BE2C (cell line): Measurements from ENCODE around the gene USP32.

Experiments used
- DNase-seq: peaks from one replicate; pipeline ENCODE4 v3.0.0-alpha.2; 2020
- H3K27me3 ChIP-seq: fragments of 250-450 bp; sonication (Bioruptor Pico); 2 replicates; pipeline ENCODE4 v1.5.1; 2020; ENCODE audit warnings: mild to moderate bottlenecking
- H3K36me3 ChIP-seq: fragments of 250-450 bp; sonication (Bioruptor Pico); 2 replicates; pipeline ENCODE4 v1.5.1; 2020; ENCODE audit warnings: mild to moderate bottlenecking
- H3K4me1 ChIP-seq: fragments of 250-450 bp; sonication (Bioruptor Pico); 2 replicates; pipeline ENCODE4 v1.5.1; 2020
- H3K4me3 ChIP-seq: 2 replicates; pipeline ENCODE4 v1.5.1; 2011; ENCODE audit warnings: low read depth, low read length
- H3K9me3 ChIP-seq: fragments of 250-450 bp; sonication (Bioruptor Pico); 2 replicates; pipeline ENCODE4 v1.5.1; 2020
- TF ChIP-seq, protein P1 (sequence below): IDR thresholded peaks from 2 replicates; pipeline ENCODE4 v1.5.1; 2012; ENCODE audit warnings: mild to moderate bottlenecking, low read depth, low read length

USP32 gene

DNA sequence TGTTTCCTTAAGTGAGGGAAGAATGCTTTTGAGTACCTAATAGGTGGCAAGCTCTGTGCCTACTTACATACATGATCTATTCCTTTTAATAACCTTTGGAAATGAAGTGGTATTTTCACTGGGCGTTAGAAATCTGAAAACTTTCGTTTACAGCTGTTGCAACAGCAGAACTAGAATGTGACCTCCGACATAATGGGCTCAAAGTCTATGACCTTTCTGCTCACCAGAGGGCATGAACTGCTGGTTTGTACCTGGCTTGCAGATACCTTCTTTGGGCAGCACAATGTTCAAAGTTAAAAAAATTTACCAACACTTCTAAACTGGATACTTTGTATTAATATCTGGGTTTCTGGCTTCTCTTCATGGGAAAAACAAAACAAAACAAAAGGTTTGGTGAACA is 217.9 kb downstream of the USP32 start:
- Histone ChIP-seq H3K9me3 (no peaks in the 10 kb centered on the region), H3K36me3 (no peaks in the 10 kb centered on the region; the same call in 1 of the 2 replicates), H3K27me3 (no peaks in the 10 kb centered on the region), H3K4me3 (no peak overlapping the region), H3K4me1 (peaks cover 13% of the 10 kb centered on the region)
- TF ChIP-seq, protein P1, sequence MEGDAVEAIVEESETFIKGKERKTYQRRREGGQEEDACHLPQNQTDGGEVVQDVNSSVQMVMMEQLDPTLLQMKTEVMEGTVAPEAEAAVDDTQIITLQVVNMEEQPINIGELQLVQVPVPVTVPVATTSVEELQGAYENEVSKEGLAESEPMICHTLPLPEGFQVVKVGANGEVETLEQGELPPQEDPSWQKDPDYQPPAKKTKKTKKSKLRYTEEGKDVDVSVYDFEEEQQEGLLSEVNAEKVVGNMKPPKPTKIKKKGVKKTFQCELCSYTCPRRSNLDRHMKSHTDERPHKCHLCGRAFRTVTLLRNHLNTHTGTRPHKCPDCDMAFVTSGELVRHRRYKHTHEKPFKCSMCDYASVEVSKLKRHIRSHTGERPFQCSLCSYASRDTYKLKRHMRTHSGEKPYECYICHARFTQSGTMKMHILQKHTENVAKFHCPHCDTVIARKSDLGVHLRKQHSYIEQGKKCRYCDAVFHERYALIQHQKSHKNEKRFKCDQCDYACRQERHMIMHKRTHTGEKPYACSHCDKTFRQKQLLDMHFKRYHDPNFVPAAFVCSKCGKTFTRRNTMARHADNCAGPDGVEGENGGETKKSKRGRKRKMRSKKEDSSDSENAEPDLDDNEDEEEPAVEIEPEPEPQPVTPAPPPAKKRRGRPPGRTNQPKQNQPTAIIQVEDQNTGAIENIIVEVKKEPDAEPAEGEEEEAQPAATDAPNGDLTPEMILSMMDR = no peak
- DNase-seq = no peak

DNA sequence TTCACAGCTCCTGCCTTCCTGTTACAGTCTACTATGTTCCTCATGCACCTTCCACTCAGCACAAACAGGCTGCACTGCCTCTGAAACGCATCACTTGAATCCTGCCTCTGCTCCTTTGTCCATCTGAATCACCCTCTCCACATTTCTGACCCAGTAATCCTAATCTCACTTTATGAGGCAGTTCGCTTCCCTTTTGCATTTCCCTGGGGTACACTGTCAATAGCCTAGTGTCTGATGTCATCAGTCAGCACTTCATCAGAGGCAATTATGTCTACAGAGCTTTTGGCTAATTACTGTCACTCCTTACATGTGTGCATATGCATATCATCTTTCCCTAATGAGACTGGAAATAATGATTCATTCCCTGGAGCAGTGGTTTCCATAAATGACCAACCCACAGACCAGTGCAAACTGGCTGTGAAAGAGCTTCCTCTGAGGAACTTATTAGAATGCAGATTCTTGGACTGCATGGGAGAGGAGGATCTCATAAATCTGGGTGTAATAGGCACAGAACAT is 218.6 kb downstream of the USP32 start:
- Histone ChIP-seq H3K27me3 (no peaks in the 10 kb centered on the region), H3K4me3 (no peak overlapping the region), H3K4me1 (peaks cover 13% of the 10 kb centered on the region), H3K9me3 (no peaks in the 10 kb centered on the region), H3K36me3 (no peaks in the 10 kb centered on the region)
- TF ChIP-seq, protein P1 = no peak
- no peak for DNase-seq

DNA sequence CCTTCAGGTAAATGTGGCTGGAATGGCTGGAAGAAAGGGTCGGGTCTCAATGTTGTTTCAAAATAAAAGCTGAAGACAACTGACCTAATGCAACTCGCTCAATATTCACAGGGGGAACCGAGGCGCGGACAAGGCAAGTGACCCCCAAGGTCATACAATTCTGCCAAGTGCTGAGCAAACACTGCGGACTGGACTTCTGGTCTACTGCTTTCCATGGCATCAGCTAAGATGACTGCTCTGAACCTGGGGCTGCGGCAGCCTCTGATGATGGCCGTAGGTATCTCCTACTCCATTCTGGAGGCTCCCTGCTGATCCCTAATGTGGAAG is 220.2 kb downstream of the USP32 start:
- Histone ChIP-seq H3K36me3 (no peaks in the 10 kb centered on the region), H3K4me3 (no peak overlapping the region), H3K9me3 (no peaks in the 10 kb centered on the region), H3K27me3 (no peaks in the 10 kb centered on the region), H3K4me1 (peaks cover 13% of the 10 kb centered on the region)
- TF ChIP-seq, protein P1 = no peak
- DNase-seq = no peak

DNA sequence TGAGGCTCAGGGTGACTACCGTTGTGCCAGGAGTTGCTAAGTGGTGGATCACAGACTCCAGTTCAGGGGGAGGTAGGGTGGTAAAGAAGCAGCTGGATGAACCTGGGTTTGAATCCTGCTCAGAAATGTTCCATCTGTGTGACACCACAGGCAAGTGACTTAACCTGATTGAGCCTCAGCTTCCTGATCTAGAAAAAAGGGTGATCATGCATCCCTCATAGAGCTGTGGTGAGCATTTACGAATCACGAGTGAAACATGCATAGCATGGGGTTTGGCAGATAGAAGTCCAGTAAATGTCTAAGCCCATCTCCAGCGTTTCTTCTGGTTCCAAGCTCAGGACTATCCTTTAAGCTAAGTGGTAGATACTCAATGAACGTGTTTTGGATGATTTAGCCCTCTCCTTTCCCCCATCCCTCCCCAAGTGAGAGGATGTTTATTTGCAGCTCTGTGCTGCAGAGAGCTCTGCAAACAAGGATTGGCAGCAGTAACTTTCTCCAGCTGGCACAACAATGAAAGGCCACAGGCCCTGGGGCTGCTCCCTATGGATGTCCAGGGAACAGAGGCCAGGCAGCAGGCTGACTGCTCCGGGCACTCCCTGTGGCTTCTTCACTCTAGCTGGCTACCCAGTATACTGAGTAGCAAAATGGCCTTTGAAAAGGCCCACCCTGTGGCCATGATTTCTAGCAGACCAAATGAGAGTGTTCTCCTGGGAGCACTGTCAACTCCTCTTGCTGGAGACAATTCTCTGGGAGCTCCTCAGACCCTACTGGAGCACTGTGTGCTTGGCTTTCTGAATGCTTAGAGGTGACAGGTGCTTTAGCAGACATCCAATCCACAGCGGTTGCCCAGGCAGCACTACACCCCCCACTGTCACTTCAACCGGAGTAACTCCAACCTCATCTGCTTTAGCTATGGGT is 220.8 kb downstream of the USP32 start:
- H3K9me3 ChIP-seq = no peaks in the 10 kb centered on the region
- DNase-seq = no peak
- TF ChIP-seq, protein P1 = no peak
- H3K36me3 ChIP-seq = no peaks in the 10 kb centered on the region
- no peak overlapping the region for H3K4me3 ChIP-seq
- H3K4me1 ChIP-seq = peaks cover 13% of the 10 kb centered on the region
- no peaks in the 10 kb centered on the region for H3K27me3 ChIP-seq

DNA sequence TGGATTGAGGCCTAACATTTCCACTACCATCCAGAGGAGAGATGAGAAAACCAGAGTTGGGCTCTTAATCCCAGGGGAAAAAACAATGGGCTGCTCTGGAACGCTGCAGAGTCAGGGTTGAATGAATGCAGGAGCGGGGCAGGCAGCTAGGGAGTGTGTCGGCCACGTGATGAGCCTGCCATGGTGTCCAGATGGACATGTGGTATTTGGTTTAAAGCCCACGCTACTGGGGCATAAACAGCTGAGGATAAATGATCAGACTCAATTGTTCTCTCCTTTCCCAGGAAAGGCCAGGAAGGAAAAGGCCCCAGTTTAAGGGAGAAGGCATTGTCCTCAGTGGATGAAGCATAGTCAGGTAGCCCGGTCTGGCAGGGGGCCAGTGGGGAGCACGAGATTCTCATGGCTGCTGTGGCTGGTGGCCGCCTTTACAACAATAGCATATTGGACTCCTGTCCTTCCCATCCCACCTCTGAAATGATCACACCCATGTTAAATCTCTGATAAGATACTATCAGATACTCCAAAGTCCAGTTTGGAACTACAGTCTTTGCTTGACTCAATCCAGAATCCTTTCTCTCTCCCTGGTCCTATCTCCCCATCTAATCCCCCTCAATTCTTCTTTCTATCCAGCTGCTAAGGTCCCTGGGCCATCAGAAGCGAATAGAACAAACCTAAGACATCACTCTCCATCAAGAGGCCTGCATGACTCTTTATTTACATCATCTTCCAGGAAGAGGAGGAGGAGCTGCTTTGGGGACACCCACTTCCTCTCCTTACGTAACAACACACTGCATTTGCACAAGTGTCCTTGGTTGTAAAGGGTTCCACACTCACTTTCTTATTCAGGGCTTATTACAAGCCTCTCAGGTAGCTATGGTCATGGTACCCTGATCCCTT is 221.8 kb downstream of the USP32 start:
- Histone ChIP-seq H3K27me3 (no peaks in the 10 kb centered on the region), H3K4me3 (no peak overlapping the region), H3K9me3 (no peaks in the 10 kb centered on the region), H3K4me1 (peaks cover 13% of the 10 kb centered on the region), H3K36me3 (no peaks in the 10 kb centered on the region)
- peak; percentile 71 for DNase-seq
- TF ChIP-seq, protein P1 = no peak
